Loucy (cell line): ENCODE data around the gene FAF1.

Source experiments
- H2AFZ ChIP-seq: fragments of 200-600 bp; sonication (generic); 2 replicates; pipeline ENCODE4 v1.6.0; 2016; ENCODE audit warnings: antibody characterized with exemption, mild to moderate bottlenecking, low read length, moderate library complexity
- H3F3A ChIP-seq: fragments of 200-600 bp; 2 replicates; pipeline ENCODE4 v1.6.0; 2016; ENCODE audit warnings: antibody characterized with exemption, low read depth, mild to moderate bottlenecking
- H3K27me3 ChIP-seq: fragments of 200-600 bp; sonication (generic); 2 replicates; pipeline ENCODE4 v1.6.1; 2014; ENCODE audit warnings: low read length, mild to moderate bottlenecking; ENCODE audit not compliant: insufficient read depth, poor library complexity, severe bottlenecking
- H3K36me3 ChIP-seq: fragments of 200-600 bp; sonication (generic); 2 replicates; pipeline ENCODE4 v1.6.1; 2016; ENCODE audit warnings: low read length; ENCODE audit not compliant: insufficient read depth
- H3K4me1 ChIP-seq: fragments of 200-600 bp; sonication (generic); 2 replicates; pipeline ENCODE4 v1.5.1; 2014; ENCODE audit warnings: low read length, mild to moderate bottlenecking; ENCODE audit not compliant: insufficient read depth, poor library complexity, severe bottlenecking
- H3K4me2 ChIP-seq: fragments of 200-600 bp; sonication (generic); 2 replicates; pipeline ENCODE4 v1.6.0; 2014; ENCODE audit warnings: antibody characterized with exemption, low read length, low read depth, mild to moderate bottlenecking; ENCODE audit not compliant: poor library complexity, severe bottlenecking
- H3K4me3 ChIP-seq: fragments of 200-600 bp; sonication (generic); 2 replicates; pipeline ENCODE4 v1.5.1; 2014; ENCODE audit warnings: low read length, mild to moderate bottlenecking, mixed read lengths; ENCODE audit not compliant: poor library complexity, severe bottlenecking
- H3K79me2 ChIP-seq: fragments of 200-600 bp; sonication (generic); 2 replicates; pipeline ENCODE4 v1.6.1; 2014; ENCODE audit warnings: low read length; ENCODE audit not compliant: insufficient read depth
- H3K9ac ChIP-seq: fragments of 200-600 bp; sonication (generic); 2 replicates; pipeline ENCODE4 v1.6.0; 2014; ENCODE audit warnings: mild to moderate bottlenecking, low read depth, low read length, moderate library complexity; ENCODE audit not compliant: poor library complexity, severe bottlenecking
- H3K9me2 ChIP-seq: fragments of 200-600 bp; sonication (generic); replicated peaks from 2 replicates; pipeline ENCODE4 v1.6.1; 2016; ENCODE audit warnings: low read depth, low read length, mixed read lengths
- H3K9me3 ChIP-seq: fragments of 200-600 bp; sonication (generic); 2 replicates; pipeline ENCODE4 v1.6.1; 2014; ENCODE audit warnings: mild to moderate bottlenecking, antibody characterized with exemption, low read length, low read depth; ENCODE audit not compliant: insufficient read depth
- H4K20me1 ChIP-seq: fragments of 200-600 bp; sonication (generic); 2 replicates; pipeline ENCODE4 v1.6.0; 2014; ENCODE audit warnings: antibody characterized with exemption, low read length, mild to moderate bottlenecking; ENCODE audit not compliant: insufficient read depth, poor library complexity, severe bottlenecking
- CTCF ChIP-seq: fragments of 200-600 bp; sonication (generic); conservative IDR thresholded peaks from 2 replicates; pipeline ENCODE4 v1.5.1; 2014; ENCODE audit warnings: mild to moderate bottlenecking, antibody characterized with exemption, low read length
- EZH2phosphoT487 ChIP-seq: fragments of 200-600 bp; IDR thresholded peaks from 2 replicates; pipeline ENCODE4 v1.6.1; 2018; ENCODE audit warnings: antibody characterized with exemption, mild to moderate bottlenecking, moderate library complexity, borderline replicate concordance

FAF1 gene

GRCh38 chr1:50562106-50562505, 398.0 kb downstream of the FAF1 start:
- no peaks in the 10 kb centered on the region for H3K79me2 ChIP-seq
- H3K36me3 ChIP-seq: peaks cover 56% of the 10 kb centered on the region
- H3K9ac ChIP-seq: no peak overlapping the region
- TF ChIP-seq EZH2phosphoT487 (no peak), CTCF (no peak)
- no peaks in the 10 kb centered on the region for H3K9me2 ChIP-seq
- no peak overlapping the region for H3K4me2 ChIP-seq
- no peaks in the 10 kb centered on the region for H3K9me3 ChIP-seq
- H3K4me1 ChIP-seq: no peaks in the 10 kb centered on the region
- no peak overlapping the region for H3K4me3 ChIP-seq
- no peaks in the 10 kb centered on the region for H4K20me1 ChIP-seq
- no peak overlapping the region for H2AFZ ChIP-seq
- H3K27me3 ChIP-seq: no peaks in the 10 kb centered on the region
- no peaks in the 10 kb centered on the region for H3F3A ChIP-seq

- Histone ChIP-seq H3K9me3 (no peaks in the 10 kb centered on the region), H2AFZ (no peak overlapping the region), H3F3A (no peaks in the 10 kb centered on the region), H3K4me2 (no peak overlapping the region), H3K79me2 (no peaks in the 10 kb centered on the region), H3K4me3 (no peak overlapping the region), H3K9me2 (no peaks in the 10 kb centered on the region), H3K4me1 (no peaks in the 10 kb centered on the region), H3K36me3 (peaks cover 35% of the 10 kb centered on the region), H3K27me3 (no peaks in the 10 kb centered on the region), H3K9ac (no peak overlapping the region), H4K20me1 (no peaks in the 10 kb centered on the region)
- no peak for TF ChIP-seq EZH2phosphoT487
These were observed 400.6 kb downstream of the FAF1 start for GRCh38 chr1:50559421-50559820.

- Histone ChIP-seq H3F3A (no peaks in the 10 kb centered on the region), H3K9me2 (no peaks in the 10 kb centered on the region), H3K79me2 (no peaks in the 10 kb centered on the region), H2AFZ (no peak overlapping the region), H3K36me3 (peaks cover 4% of the 10 kb centered on the region; the same call in 1 of the 2 replicates), H3K9me3 (no peaks in the 10 kb centered on the region), H3K27me3 (no peaks in the 10 kb centered on the region), H4K20me1 (no peaks in the 10 kb centered on the region), H3K4me2 (no peak overlapping the region), H3K4me3 (no peak overlapping the region), H3K4me1 (no peaks in the 10 kb centered on the region), H3K9ac (no peak overlapping the region)
- TF ChIP-seq CTCF (no peak), EZH2phosphoT487 (no peak)
These were observed 406.1 kb downstream of the FAF1 start for GRCh38 chr1:50553921-50554320.

- Histone ChIP-seq H3K9ac (no peak overlapping the region), H4K20me1 (no peaks in the 10 kb centered on the region), H3K9me3 (no peaks in the 10 kb centered on the region)
These were observed 411.8 kb downstream of the FAF1 start for GRCh38 chr1:50548243-50548642.

More at GRCh38 chr1:50548243-50548642, 411.8 kb downstream of the FAF1 start:
- no peak overlapping the region for H3K4me2 ChIP-seq
- no peaks in the 10 kb centered on the region for H3K9me2 ChIP-seq
- H3K36me3 ChIP-seq: no peaks in the 10 kb centered on the region; the same call in 1 of the 2 replicates
- H2AFZ ChIP-seq: no peak overlapping the region
- no peaks in the 10 kb centered on the region for H3K4me1 ChIP-seq
- no peaks in the 10 kb centered on the region for H3K79me2 ChIP-seq
- H3K4me3 ChIP-seq: no peak overlapping the region
- H3F3A ChIP-seq: no peaks in the 10 kb centered on the region
- TF ChIP-seq EZH2phosphoT487: no peak
- no peak for TF ChIP-seq CTCF
- no peaks in the 10 kb centered on the region for H3K27me3 ChIP-seq
